ENCODE measurements around the gene CIB4.

- no peak for TF ChIP-seq ATF3 (CRISPR knock-in tag; IDR thresholded peaks at IDR 0.05)
- TF ChIP-seq POLR2A (IDR thresholded peaks at IDR 0.05; ENCODE audit: insufficient read depth in 1 of 2, low read depth in 2 of 2, low read length in 2 of 2) = no peak
Measured at GRCh38 chr2:26652361-26653041, 11.3 kb upstream of the CIB4 start.

All from HepG2 (cell line).